Naive B cell (primary cell): Measurements from ENCODE around the gene SPATA7. TPM values are rescaled to one million over a fixed set of nuclear protein-coding genes. Genes with fewer than 3 reads are reported as not detected.
"Not testable (repeated sequence)": the region's sequence is repeated elsewhere in the genome, so short reads cannot be mapped to it uniquely, and the experiment has no call there.

Experiments
- ATAC-seq, 2 donors: fragments of 150-1000 bp; cut with Tn5 transposase; 2 replicates each; pipeline ENCODE4 v1.10.0; 2021; ENCODE audit warnings: low read depth in 2 of 2, mild to moderate bottlenecking in 2 of 2, moderate library complexity in 2 of 2
- DNase-seq: peaks from one replicate; pipeline ENCODE4 v3.0.0; 2022
- H3K27ac Mint-ChIP-seq, 6 donors: one replicate each; pipeline ENCODE4 v1.8.0; 2020 to 2022; ENCODE audit warnings: mild to moderate bottlenecking in 6 of 6, mixed read lengths in 6 of 6, moderate library complexity in 5 of 6, inconsistent platforms in 2 of 6
- H3K27me3 Mint-ChIP-seq, 3 donors: one replicate each; pipeline ENCODE4 v1.8.0; 2021 to 2022; ENCODE audit warnings: mixed read lengths in 3 of 3, mild to moderate bottlenecking in 1 of 3
- H3K36me3 Mint-ChIP-seq, 2 donors: one replicate each; pipeline ENCODE4 v1.8.0; 2020 to 2022; ENCODE audit warnings: mixed read lengths in 2 of 2, inconsistent platforms in 1 of 2, mild to moderate bottlenecking in 1 of 2
- H3K4me1 Mint-ChIP-seq, 3 donors: one replicate each; pipeline ENCODE4 v1.8.0; 2020 to 2022; ENCODE audit warnings: mixed read lengths in 3 of 3, inconsistent platforms in 1 of 3, mild to moderate bottlenecking in 1 of 3, moderate library complexity in 1 of 3
- H3K4me3 Mint-ChIP-seq, 8 donors: one replicate each; pipeline ENCODE4 v1.8.0; 2020 to 2022; ENCODE audit warnings: mild to moderate bottlenecking in 8 of 8, mixed read lengths in 8 of 8, moderate library complexity in 8 of 8, inconsistent platforms in 2 of 8
- H3K9me3 Mint-ChIP-seq, 7 donors: one replicate each; pipeline ENCODE4 v1.8.0; 2020 to 2022; ENCODE audit warnings: mixed read lengths in 7 of 7, mild to moderate bottlenecking in 5 of 7, inconsistent platforms in 2 of 7, moderate library complexity in 1 of 7
- polyA plus RNA-seq, 6 donors: library from polyadenylated mRNA; unstranded; fragments of 300-500 nt; fragmentation: Illumina TruSeq; gene quantifications; one replicate each; pipeline ENCODE4 v1.2.3, GENCODE V29; 2021; ENCODE audit warnings: low read depth in 6 of 6

SPATA7 gene
- polyA plus RNA-seq, 6 donors from 2014 or later = 1.8 to 3.6 (median 2.2) TPM

DNA sequence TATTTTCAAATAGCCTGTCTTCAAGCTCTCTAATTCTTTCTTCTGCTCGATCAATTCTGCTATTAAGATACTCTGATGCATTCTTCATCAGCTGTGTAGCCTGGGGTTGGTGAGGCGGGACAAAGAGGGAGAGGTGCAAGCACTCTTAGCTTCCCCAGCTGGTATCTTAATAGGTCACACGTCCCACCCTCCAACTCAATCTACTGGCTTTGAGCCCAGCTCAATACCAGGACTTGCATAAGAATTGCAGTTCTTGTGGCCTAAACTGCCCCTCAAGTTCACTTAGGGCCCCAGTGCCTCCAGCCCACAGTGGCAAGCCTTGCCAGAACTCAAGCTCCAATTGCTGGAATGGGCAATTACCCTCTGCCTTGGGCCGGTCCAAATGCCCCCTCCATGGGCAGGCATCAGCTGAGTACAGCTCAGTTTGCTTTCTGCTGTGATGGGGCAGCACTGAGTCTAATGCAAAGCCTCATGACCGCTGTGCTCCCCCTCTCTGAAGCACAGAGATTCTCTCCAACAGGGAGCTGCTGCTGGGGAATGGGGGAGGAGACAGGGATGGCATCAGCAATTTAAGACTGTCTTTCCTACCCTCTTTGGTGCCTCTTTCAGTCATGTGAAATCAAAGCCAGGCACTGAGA, 5.6 kb upstream of the SPATA7 start:
- peaks cover 0 to 18% (median 9%) of the 10 kb centered on the region in 3 donors for H3K27me3 Mint-ChIP-seq
- H3K4me1 Mint-ChIP-seq = peaks cover 2 to 4% (median 3%) of the 10 kb centered on the region in 3 donors
- no peak overlapping the region for H3K4me3 Mint-ChIP-seq
- peak overlapping the region in 1 of 6 donors; percentile 80 for H3K27ac Mint-ChIP-seq
- H3K36me3 Mint-ChIP-seq = no peaks in the 10 kb centered on the region
- H3K9me3 Mint-ChIP-seq = peaks cover 0 to 9% (median 3%) of the 10 kb centered on the region in 7 donors
- ATAC-seq (no peak), DNase-seq (no peak)

DNA sequence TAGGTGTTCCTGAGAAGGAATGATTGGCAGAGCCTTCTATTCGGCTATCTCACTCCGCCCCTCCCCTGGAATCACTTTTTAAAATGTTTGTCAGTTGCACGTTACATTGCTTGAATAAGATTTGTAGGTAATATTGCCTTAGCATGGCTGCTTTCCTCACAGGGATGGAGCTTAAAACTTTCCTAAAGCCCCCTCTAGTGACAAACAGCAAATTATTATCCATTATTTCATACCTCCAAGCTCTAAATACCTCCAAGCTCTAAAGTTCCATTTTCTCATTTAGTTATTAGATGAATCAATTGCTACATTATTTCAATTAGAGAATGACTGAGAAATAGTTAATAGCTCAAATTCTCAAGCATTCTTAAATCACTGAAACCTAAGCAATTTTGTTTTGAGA, 5.1 kb upstream of the SPATA7 start:
- H3K9me3 Mint-ChIP-seq = peaks cover 0 to 3% (median 0%) of the 10 kb centered on the region in 7 donors
- peaks cover 0 to 18% (median 9%) of the 10 kb centered on the region in 3 donors for H3K27me3 Mint-ChIP-seq
- no peak overlapping the region for H3K4me3 Mint-ChIP-seq
- ATAC-seq (no peak), DNase-seq (no peak)
- no peak overlapping the region for H3K27ac Mint-ChIP-seq
- no peaks in the 10 kb centered on the region for H3K36me3 Mint-ChIP-seq
- H3K4me1 Mint-ChIP-seq = peaks cover 4 to 8% (median 6%) of the 10 kb centered on the region in 3 donors

DNA sequence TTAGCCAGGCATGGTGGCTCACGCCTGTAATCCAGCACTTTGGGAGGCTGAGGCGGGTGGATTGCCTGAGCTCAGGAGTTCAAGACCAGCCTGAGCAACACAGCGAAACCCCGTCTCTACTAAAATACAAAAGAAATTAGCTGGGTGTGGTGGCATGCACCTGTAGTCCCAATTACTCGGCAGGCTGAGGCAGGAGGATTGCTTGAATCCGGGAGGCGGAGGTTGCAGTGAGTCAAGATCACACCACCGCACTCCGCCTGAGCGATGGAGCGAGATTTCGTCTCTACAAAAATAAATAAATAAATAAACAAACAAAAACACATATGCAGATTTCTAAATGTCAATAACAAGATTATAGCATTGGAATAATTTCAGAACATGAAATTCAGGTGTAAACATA, 3.8 kb upstream of the SPATA7 start:
- H3K9me3 Mint-ChIP-seq, DNase-seq, H3K4me3 Mint-ChIP-seq, H3K36me3 Mint-ChIP-seq, ATAC-seq, H3K27ac Mint-ChIP-seq: not testable (repeated sequence)
- Mint-ChIP-seq H3K27me3 (peaks cover 0 to 18% (median 9%) of the 10 kb centered on the region in 3 donors), H3K4me1 (peaks cover 6 to 16% (median 8%) of the 10 kb centered on the region in 3 donors)

DNA sequence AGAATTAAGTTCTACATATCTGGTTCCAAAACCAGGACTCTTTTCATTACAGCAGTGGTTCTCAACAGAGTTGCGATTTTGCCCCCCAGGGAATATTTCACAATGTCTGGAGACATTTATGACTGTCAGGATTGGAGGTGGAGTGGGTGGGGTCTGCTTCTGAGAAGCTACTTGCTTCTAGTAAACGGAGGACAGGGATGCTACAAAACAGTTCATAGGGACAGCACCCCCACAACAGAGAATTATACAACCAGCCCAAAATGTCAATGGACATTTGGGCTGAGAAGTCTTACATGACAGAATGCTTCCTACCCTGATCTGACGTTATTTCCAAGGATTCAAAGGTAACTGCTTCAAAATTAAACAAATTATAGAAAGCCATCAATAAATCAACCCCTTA, 739 bp upstream of the SPATA7 start:
- DNase-seq (no peak), ATAC-seq (no peak)
- H3K4me1 Mint-ChIP-seq = peaks cover 6 to 17% (median 8%) of the 10 kb centered on the region in 3 donors
- H3K36me3 Mint-ChIP-seq = no peaks in the 10 kb centered on the region
- peak overlapping the region; percentile 94 to 97 (median 96) for H3K4me3 Mint-ChIP-seq
- H3K9me3 Mint-ChIP-seq = no peaks in the 10 kb centered on the region
- peak overlapping the region in 5 of 6 donors; percentile 76 to 98 (median 92) for H3K27ac Mint-ChIP-seq
- peaks cover 0 to 6% (median 0%) of the 10 kb centered on the region in 3 donors for H3K27me3 Mint-ChIP-seq

DNA sequence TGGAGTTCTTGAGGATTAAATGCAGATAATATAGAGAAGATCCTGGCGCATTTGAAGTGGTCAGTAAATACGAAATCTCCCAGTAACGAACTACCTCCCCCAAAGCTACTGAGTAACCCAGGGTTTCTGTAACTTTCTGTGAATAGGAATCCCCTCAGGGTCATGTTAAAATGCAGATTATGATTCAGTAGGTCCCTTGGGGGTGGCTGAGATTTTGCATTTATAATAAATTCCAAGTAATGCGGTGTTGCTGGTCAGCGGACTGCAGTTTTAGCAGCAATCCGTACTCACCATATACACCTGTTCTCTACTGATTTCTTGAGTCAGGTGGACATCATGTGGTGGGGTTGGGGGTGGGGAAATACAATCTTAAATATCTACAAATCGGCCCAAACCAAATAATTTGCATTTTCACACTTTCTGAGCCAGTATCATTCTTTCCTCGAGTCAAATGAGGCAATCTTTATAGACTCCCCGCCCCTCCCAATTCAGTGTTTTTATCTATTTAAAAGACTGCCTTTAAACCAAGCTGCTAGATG, 868 bp downstream of the SPATA7 start:
- peaks cover 6 to 17% (median 8%) of the 10 kb centered on the region in 3 donors for H3K4me1 Mint-ChIP-seq
- H3K36me3 Mint-ChIP-seq = no peaks in the 10 kb centered on the region
- no peaks in the 10 kb centered on the region for H3K9me3 Mint-ChIP-seq
- peak in 1 of 2 donors; percentile 10 for ATAC-seq
- DNase-seq = peak; percentile 0
- H3K27me3 Mint-ChIP-seq = peaks cover 0 to 6% (median 0%) of the 10 kb centered on the region in 3 donors
- peak overlapping the region in 4 of 6 donors; percentile 80 to 95 (median 84) for H3K27ac Mint-ChIP-seq
- peak overlapping the region; percentile 94 to 97 (median 96) for H3K4me3 Mint-ChIP-seq

DNA sequence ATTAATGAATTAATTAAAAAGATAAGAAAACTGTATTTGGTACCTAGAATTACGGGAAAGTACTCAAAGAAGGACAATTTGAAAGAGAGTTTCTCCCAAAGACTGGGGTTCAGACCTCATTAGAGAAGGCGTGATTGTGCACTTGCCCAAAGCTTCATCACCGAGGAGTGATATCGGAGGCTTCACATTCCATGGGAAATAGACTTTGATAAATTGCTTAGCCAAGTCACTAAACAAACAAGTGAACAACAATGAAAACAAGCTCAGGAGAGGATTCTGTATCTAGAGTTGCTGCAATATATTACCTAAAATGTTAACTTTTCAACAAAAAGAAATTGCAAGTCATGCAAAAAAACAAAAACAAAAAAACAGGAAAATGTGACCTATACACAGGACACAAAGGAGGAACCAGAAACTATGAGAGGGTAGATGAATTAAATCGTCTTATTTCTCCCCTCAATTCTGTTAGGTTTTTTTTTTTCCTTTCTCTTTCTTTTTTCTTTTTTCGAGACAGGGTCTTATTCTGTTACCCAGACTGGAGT, 3.4 kb downstream of the SPATA7 start:
- peak overlapping the region in 1 of 8 donors; percentile 22 for H3K4me3 Mint-ChIP-seq
- ATAC-seq (no peak), DNase-seq (no peak)
- H3K27me3 Mint-ChIP-seq = peaks cover 0 to 2% (median 0%) of the 10 kb centered on the region in 3 donors
- H3K9me3 Mint-ChIP-seq = no peaks in the 10 kb centered on the region
- H3K36me3 Mint-ChIP-seq = no peaks in the 10 kb centered on the region
- H3K4me1 Mint-ChIP-seq = peaks cover 6 to 17% (median 8%) of the 10 kb centered on the region in 3 donors
- peak overlapping the region in 2 of 6 donors; percentile 15 to 44 for H3K27ac Mint-ChIP-seq

DNA sequence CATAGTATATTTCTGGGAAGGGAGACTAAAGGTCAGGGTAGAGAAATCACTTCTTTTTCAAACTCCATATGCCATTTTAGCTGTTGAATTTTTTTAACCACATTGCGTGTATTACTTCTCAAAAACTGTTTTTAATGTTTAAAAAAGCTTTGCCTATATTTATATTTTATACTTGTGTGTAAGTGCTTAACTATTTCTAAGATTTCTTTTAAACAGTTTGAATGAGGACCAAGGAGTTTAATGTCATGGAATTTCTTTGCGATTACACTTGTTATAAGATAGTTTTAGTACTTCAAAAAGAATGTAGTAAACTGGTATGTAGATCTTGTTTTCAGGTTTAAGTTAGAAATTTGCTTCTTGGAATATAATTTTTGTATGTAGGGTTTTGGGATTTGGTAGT, 7.2 kb downstream of the SPATA7 start:
- no peaks in the 10 kb centered on the region for H3K9me3 Mint-ChIP-seq
- no peaks in the 10 kb centered on the region for H3K27me3 Mint-ChIP-seq
- no peaks in the 10 kb centered on the region for H3K4me1 Mint-ChIP-seq
- ATAC-seq = no peak
- no peak for DNase-seq
- no peak overlapping the region for H3K27ac Mint-ChIP-seq
- no peaks in the 10 kb centered on the region for H3K36me3 Mint-ChIP-seq
- no peak overlapping the region for H3K4me3 Mint-ChIP-seq

DNA sequence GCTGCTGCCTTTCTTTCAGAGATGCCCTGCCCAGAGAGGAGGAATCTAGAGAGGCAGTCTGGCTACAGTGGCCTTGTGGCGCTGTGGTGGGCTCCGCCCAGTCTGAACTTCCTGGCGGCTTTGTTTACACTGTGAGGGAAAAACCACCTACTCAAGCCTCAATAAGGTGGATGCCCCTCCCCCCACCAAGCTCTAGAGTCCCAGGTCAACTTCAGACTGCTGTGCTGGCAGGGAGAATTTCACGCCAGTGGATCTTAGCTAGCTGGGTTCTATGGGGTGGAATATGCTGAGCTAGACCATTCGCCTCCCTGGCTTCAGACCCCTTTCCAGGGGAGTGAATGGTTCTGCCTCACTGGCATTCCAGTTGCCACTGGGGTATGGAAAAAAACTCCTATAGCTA, 25.6 kb downstream of the SPATA7 start:
- Mint-ChIP-seq H3K9me3 (peaks cover 8 to 35% (median 28%) of the 10 kb centered on the region in 7 donors), H3K36me3 (peaks cover 27 to 28% of the 10 kb centered on the region in 2 donors), H3K4me3 (no peak overlapping the region), H3K27me3 (no peaks in the 10 kb centered on the region), H3K27ac (no peak overlapping the region), H3K4me1 (no peaks in the 10 kb centered on the region)
- ATAC-seq (no peak), DNase-seq (no peak)

DNA sequence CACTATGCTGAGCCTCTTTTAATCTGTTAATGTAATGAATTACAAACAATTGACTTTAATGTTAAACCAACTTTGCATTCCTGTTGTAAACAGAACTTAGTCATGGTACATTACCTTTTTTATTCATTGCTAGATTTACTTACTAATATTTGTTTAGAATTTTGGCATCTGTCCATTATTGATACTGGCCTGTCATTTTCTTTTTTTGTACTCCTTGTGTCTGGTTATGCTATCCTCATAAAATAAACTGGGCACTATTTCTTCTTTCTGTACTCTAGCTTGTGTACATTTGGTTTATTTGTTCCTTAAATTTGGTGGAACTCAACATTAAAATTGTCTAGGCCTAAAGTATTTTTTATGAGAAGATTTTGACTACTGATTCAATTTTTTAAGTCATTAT, 32.1 kb downstream of the SPATA7 start:
- Mint-ChIP-seq H3K9me3 (peaks cover 12 to 42% (median 31%) of the 10 kb centered on the region in 7 donors), H3K4me3 (no peak overlapping the region), H3K27me3 (no peaks in the 10 kb centered on the region), H3K27ac (no peak overlapping the region), H3K36me3 (peaks cover 25 to 30% of the 10 kb centered on the region in 2 donors), H3K4me1 (no peaks in the 10 kb centered on the region)
- DNase-seq (no peak), ATAC-seq (no peak)

DNA sequence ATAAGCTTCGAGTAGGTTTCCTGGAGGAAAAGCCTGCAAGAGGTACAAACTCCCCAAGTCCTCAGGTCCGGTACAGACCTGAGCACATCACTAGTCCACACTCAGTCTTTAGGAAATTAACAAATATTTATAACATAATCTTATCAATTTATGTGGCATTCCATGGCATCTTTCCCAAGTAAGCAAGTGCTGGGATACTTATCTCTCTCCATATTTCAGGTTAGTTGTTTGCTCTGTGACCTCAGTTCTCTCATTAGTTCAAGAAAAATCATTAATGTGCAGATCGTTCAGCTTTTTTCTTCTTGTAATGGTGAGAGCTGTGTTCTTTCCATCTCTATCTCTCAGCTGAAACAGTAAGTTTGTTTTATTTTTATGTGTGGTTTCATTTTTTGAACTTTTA, 34.7 kb downstream of the SPATA7 start:
- Mint-ChIP-seq H3K27me3 (no peaks in the 10 kb centered on the region), H3K27ac (no peak overlapping the region), H3K4me3 (no peak overlapping the region), H3K36me3 (peaks cover 13 to 20% of the 10 kb centered on the region in 2 donors), H3K4me1 (no peaks in the 10 kb centered on the region), H3K9me3 (peaks cover 5 to 25% (median 18%) of the 10 kb centered on the region in 7 donors)
- DNase-seq = no peak
- ATAC-seq = no peak

DNA sequence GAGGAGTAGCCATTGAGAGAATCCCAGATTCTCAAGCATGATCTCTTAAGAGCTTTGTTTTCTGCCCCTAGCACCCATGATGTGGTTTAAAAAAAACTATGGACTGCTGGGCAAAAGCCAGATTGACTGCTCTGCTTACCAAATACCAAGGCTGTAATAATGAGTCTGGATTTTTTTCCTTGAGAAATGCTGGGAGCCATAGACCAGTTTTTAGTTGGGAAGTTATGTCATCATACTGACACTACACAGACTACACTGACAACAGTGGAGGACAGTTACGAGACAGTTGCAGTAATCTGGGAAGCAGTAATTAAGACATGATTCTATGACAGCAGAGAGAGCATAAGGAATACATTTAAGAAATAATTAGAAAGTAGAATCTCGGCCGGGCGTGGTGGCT, 35.8 kb downstream of the SPATA7 start:
- H3K4me3 Mint-ChIP-seq = no peak overlapping the region
- no peaks in the 10 kb centered on the region for H3K4me1 Mint-ChIP-seq
- no peak overlapping the region for H3K27ac Mint-ChIP-seq
- peaks cover 0 to 16% (median 12%) of the 10 kb centered on the region in 7 donors for H3K9me3 Mint-ChIP-seq
- no peaks in the 10 kb centered on the region for H3K27me3 Mint-ChIP-seq
- ATAC-seq (no peak), DNase-seq (no peak)
- H3K36me3 Mint-ChIP-seq = peaks cover 6 to 10% of the 10 kb centered on the region in 2 donors

DNA sequence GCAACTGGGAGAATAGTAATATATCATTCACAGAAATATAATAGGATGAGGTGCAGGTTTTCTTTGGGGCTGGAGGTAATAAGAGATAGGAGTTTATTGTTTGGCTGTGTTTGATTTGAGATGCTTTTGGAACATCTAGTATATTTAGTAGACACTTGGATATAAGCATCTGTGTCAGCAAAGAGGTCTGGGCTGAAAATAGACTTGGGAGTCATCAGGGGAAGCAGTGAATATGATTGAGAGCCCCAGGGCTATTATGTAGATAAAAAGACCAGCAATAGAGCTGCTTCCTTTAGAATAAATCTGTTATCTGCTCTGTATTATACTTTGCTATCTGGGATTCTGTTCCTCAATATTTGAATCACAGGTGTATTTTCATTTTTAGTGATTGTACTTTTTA, 36.6 kb downstream of the SPATA7 start:
- no peak for ATAC-seq
- peaks cover 0 to 16% (median 11%) of the 10 kb centered on the region in 7 donors for H3K9me3 Mint-ChIP-seq
- H3K4me1 Mint-ChIP-seq = no peaks in the 10 kb centered on the region
- H3K36me3 Mint-ChIP-seq = peaks cover 6 to 10% of the 10 kb centered on the region in 2 donors
- no peak overlapping the region for H3K4me3 Mint-ChIP-seq
- no peaks in the 10 kb centered on the region for H3K27me3 Mint-ChIP-seq
- no peak for DNase-seq
- H3K27ac Mint-ChIP-seq = no peak overlapping the region

DNA sequence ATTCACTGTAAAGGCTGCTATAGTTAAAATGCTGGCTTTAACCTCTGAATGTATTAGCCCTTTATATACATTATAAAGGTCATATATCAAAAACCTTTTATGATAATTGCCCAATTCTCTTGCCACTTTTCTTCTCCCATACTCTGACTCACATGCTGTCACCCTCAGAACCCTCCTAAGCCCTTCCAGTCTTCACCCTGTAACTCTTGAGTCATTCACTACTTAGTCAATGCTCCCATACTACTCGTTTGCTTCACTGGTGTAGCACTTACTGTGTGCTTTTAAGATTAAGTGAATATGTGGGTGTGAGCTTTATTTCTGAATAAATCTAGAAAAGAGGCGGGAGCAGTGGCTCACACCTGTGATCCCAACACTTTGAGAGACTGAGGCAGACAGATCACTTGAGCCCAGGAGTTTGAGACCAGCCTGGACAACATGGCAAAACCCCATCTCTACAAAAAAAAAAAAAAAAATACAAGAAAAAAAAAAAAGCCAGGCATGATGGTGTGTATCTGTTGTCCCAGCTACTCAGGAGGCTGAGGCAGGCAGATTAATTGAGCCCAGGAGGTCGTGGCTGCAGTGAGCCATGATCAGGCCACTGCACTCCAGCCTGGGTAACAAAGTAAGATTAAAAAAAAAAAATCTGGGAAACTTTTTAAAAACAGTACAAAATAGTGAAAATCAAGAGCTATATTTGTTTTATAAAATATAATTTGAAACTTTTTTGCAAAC, 37.6 kb downstream of the SPATA7 start:
- no peak for DNase-seq
- no peak overlapping the region for H3K4me3 Mint-ChIP-seq
- H3K27me3 Mint-ChIP-seq = no peaks in the 10 kb centered on the region
- peaks cover 1 to 4% of the 10 kb centered on the region in 2 donors for H3K36me3 Mint-ChIP-seq
- ATAC-seq = no peak
- peaks cover 0 to 7% (median 2%) of the 10 kb centered on the region in 7 donors for H3K9me3 Mint-ChIP-seq
- H3K27ac Mint-ChIP-seq = no peak overlapping the region
- H3K4me1 Mint-ChIP-seq = no peaks in the 10 kb centered on the region
